Measurements from ENCODE around the gene RSRC1. TPM values are rescaled to one million over a fixed set of nuclear protein-coding genes. Genes with fewer than 3 reads are reported as not detected.

RSRC1 gene
- total RNA-seq, 8 experiments from 2014 or later, result 38.3 to 159 (median 45.1) TPM

- Histone ChIP-seq H3K4me1 (replicated peaks in 1 of 2) (no peaks in the 10 kb centered on the region), H3K4me3 (no peak overlapping the region), H3K27ac (no peak overlapping the region)
- 48 to 100% (median 81%) methylated on average over 1 to 5 of the region's 6 CpGs; no CpG with 5 or more reads in 2 of the 10 experiments for WGBS, 10 experiments
- no peak for ATAC-seq (replicated peaks in 6 of 8)
- in situ Hi-C loops (cut with MboI; ENCODE audit: low pct_unique_long_range_greater_than_20kb in 2 of 9, low sequenced_read_pairs in 9 of 9, unreplicated experiment in 9 of 9), result no loop called here
Observed at GRCh38 chr3:158565076-158565475, 455.2 kb downstream of the RSRC1 start.

- 33 to 100% (median 80%) methylated on average over 1 to 3 of the region's 3 CpGs; no CpG with 5 or more reads in 1 of the 10 experiments for WGBS, 10 experiments
- no peak for ATAC-seq (replicated peaks in 6 of 8)
- Histone ChIP-seq H3K4me3 (no peak overlapping the region), H3K27ac (no peak overlapping the region), H3K4me1 (replicated peaks in 1 of 2) (peaks cover 2 to 3% of the 10 kb centered on the region in 2 donors)
- in situ Hi-C loops (cut with MboI; ENCODE audit: low pct_unique_long_range_greater_than_20kb in 2 of 9, low sequenced_read_pairs in 9 of 9, unreplicated experiment in 9 of 9), result no loop called here
Observed at GRCh38 chr3:158568784-158569183, 458.9 kb downstream of the RSRC1 start.

- 30 to 60% (median 40%) methylated on average over 1 to 2 of the region's 3 CpGs; no CpG with 5 or more reads in 4 of the 10 experiments for WGBS, 10 experiments
- in situ Hi-C loops (cut with MboI; ENCODE audit: low pct_unique_long_range_greater_than_20kb in 2 of 9, low sequenced_read_pairs in 9 of 9, unreplicated experiment in 9 of 9), result no loop called here
- Histone ChIP-seq H3K27ac (no peak overlapping the region), H3K4me3 (no peak overlapping the region), H3K4me1 (replicated peaks in 1 of 2) (peaks cover 2 to 3% of the 10 kb centered on the region in 2 donors)
- ATAC-seq (replicated peaks in 6 of 8), result no peak
Observed at GRCh38 chr3:158569794-158570193, 459.9 kb downstream of the RSRC1 start.

DNA sequence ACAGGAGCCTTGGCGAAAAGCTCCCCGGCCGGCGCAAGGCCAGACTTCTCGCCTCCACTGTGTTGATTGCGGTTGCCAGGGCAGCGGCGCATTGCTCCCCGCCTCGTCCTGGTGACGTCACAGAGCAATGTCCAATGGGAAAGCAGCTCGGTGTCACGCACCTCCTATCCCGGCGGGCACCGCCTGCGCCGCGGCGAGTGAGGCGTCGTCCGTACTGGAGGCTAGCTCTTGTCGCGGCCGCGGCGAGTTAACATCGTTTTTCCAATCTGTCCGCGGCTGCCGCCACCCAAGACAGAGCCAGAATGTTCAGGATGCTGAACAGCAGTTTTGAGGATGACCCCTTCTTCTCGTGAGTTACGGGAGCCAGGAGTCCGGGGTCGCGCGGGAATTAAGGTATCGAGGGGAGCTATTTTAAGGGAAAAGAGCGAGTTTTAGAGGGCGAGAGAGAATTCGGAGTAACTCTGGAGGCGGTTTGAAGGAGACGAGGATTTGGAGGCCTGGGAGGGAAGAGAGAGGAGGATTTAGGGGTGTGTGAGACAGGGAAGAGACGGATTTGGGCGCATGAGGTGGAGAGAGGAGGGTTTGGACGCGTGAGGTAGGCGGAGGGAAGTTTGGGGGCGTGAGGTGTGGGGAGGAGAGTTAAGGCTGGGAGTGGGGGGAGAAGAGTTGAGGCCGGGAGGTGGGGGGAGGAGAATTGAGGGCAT is 461.3 kb downstream of the RSRC1 start, which contains the start of gene MLF1:
Gene MLF1 (plus strand): TSS at position 196 of the 704 bp plus-strand sequence. CDS start 107 bp downstream, at position 303.
- H3K4me3 ChIP-seq, result peak within 1 kb of the TSS; percentile 57 to 75 (median 63)
- 0 to 1% (median 0%) methylated on average over 3 to 40 of the region's 51 CpGs; no CpG with 5 or more reads in 6 of the 10 experiments for WGBS, 10 experiments
- in situ Hi-C loops (cut with MboI; ENCODE audit: low pct_unique_long_range_greater_than_20kb in 2 of 9, low sequenced_read_pairs in 9 of 9, unreplicated experiment in 9 of 9), result no loop called here
- H3K4me1 ChIP-seq (replicated peaks in 1 of 2), result peaks cover 2 to 3% of the 10 kb centered on the region in 2 donors
- H3K27ac ChIP-seq, result peak within 1 kb of the TSS; percentile 59 to 68
- peak; percentile 97 to 100 (median 100) for ATAC-seq (replicated peaks in 6 of 8)

GRCh38 chr3:158571969-158572765 is 462.3 kb downstream of the RSRC1 start:
- Histone ChIP-seq H3K4me3 (peak overlapping the region in 1 of 5 donors; percentile 14), H3K4me1 (replicated peaks in 1 of 2) (peaks cover 2 to 3% of the 10 kb centered on the region in 2 donors), H3K27ac (no peak overlapping the region)
- WGBS, 10 experiments, result no CpG with 5 or more reads among the region's 16 CpGs
- ATAC-seq (replicated peaks in 6 of 8), result no peak
- in situ Hi-C loops (cut with MboI; ENCODE audit: low pct_unique_long_range_greater_than_20kb in 2 of 9, low sequenced_read_pairs in 9 of 9, unreplicated experiment in 9 of 9), result no loop called here

DNA sequence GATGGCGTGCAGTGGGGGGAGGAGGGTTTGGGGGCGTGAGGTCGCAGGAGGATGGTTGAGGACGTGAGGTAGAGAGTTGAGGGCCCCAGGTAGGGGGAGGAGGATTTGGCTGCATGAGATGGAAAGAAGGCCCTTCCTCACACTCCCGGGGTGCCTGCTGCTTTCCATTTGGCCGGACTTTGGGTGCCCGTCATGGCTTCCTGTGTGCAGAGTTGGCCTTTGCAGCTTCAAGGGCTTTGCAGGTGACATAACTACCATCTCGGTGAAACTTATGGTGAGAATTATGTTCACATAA is 462.8 kb downstream of the RSRC1 start:
- Histone ChIP-seq H3K4me1 (replicated peaks in 1 of 2) (peaks cover 2 to 3% of the 10 kb centered on the region in 2 donors), H3K4me3 (no peak overlapping the region), H3K27ac (no peak overlapping the region)
- in situ Hi-C loops (cut with MboI; ENCODE audit: low pct_unique_long_range_greater_than_20kb in 2 of 9, low sequenced_read_pairs in 9 of 9, unreplicated experiment in 9 of 9), result no loop called here
- 33 to 100% (median 92%) methylated on average over 1 to 4 of the region's 8 CpGs; no CpG with 5 or more reads in 6 of the 10 experiments for WGBS, 10 experiments
- ATAC-seq (replicated peaks in 6 of 8), result no peak

- Histone ChIP-seq H3K4me3 (no peak overlapping the region), H3K4me1 (replicated peaks in 1 of 2) (peaks cover 2 to 3% of the 10 kb centered on the region in 2 donors), H3K27ac (no peak overlapping the region)
- ATAC-seq (replicated peaks in 6 of 8), result no peak
- in situ Hi-C loops (cut with MboI; ENCODE audit: low pct_unique_long_range_greater_than_20kb in 2 of 9, low sequenced_read_pairs in 9 of 9, unreplicated experiment in 9 of 9), result no loop called here
- 52 to 100% (median 91%) methylated on average over 2 to 7 of the region's 7 CpGs for WGBS, 10 experiments
Observed at GRCh38 chr3:158573714-158574113, 463.8 kb downstream of the RSRC1 start.

- H3K4me3 ChIP-seq, result no peak overlapping the region
- WGBS, 10 experiments, result 40 to 100% (median 80%) methylated on average over 1 of the region's 1 CpG; no CpG with 5 or more reads in 1 of the 10 experiments
- in situ Hi-C loops (cut with MboI; ENCODE audit: low pct_unique_long_range_greater_than_20kb in 2 of 9, low sequenced_read_pairs in 9 of 9, unreplicated experiment in 9 of 9), result no loop called here
- no peak overlapping the region for H3K27ac ChIP-seq
- no peak for ATAC-seq (replicated peaks in 6 of 8)
- H3K4me1 ChIP-seq (replicated peaks in 1 of 2), result peaks cover 2 to 3% of the 10 kb centered on the region in 2 donors
Observed at GRCh38 chr3:158574646-158575045, 464.8 kb downstream of the RSRC1 start.

- ATAC-seq (replicated peaks in 6 of 8), result peak in 1 of 8 experiments; percentile 90
- in situ Hi-C loops (cut with MboI; ENCODE audit: low pct_unique_long_range_greater_than_20kb in 2 of 9, low sequenced_read_pairs in 9 of 9, unreplicated experiment in 9 of 9), result no loop called here
- Histone ChIP-seq H3K27ac (no peak overlapping the region), H3K4me3 (no peak overlapping the region), H3K4me1 (replicated peaks in 1 of 2) (no peaks in the 10 kb centered on the region)
Observed at GRCh38 chr3:158590223-158590622, 480.3 kb downstream of the RSRC1 start.

Other genes with a start within 250 kb of the RSRC1 start
- gene SHOX2, start 3.7 kb upstream of the RSRC1 start, total RNA-seq, result 100 to 1,000 TPM in 2 of 8 experiments, 10 to 100 TPM in 5, 1 to 10 TPM in 1; 6.3 to 361 (median 37.3) TPM

Data from motor neuron (in vitro differentiated cells).